Endothelial cell of hepatic sinusoid (primary cell): ENCODE data around the gene RBP5.

Source experiments
- in situ Hi-C: cut with HindIII; loops from 2 replicates; pipeline ENCODE4 v1.10.0; 2017; ENCODE audit warnings: low sequenced_read_pairs

RBP5 gene

GRCh38 chr12:7128681-7129286 is at the start of gene RBP5:
Gene RBP5, minus strand, starts transcription at chr12:7128889. Its CDS starts 114 bp downstream, at chr12:7128775.
- in situ Hi-C loops, result no loop called here

- in situ Hi-C loops, result no loop called here
Measured at GRCh38 chr12:7178481-7178880, 49.8 kb upstream of the RBP5 start.

GRCh38 chr12:7176595-7176994 is 47.9 kb upstream of the RBP5 start:
- in situ Hi-C loops, result no loop called here

- in situ Hi-C loops, result no loop called here
Measured at GRCh38 chr12:7175493-7175892, 46.8 kb upstream of the RBP5 start.

GRCh38 chr12:7171854-7172253 is 43.2 kb upstream of the RBP5 start:
- in situ Hi-C loops, result no loop called here

- in situ Hi-C loops, result loop anchor here (5.0 to 10.0 kb wide), 2 partner anchors 113 to 305 kb away; no protein-coding TSS in a partner anchor
Measured at GRCh38 chr12:7169951-7170350, 41.3 kb upstream of the RBP5 start.

- in situ Hi-C loops, result loop anchor here (10.0 kb wide), 1 partner anchor 312 kb away; no protein-coding TSS in a partner anchor
Measured at GRCh38 chr12:7162691-7163114, 34.0 kb upstream of the RBP5 start.

- in situ Hi-C loops, result loop anchor here (10.0 kb wide), 1 partner anchor 313 kb away; no protein-coding TSS in a partner anchor
Measured at GRCh38 chr12:7161811-7162210, 33.1 kb upstream of the RBP5 start.

- in situ Hi-C loops, result loop anchor here (10.0 kb wide), 1 partner anchor 313 kb away; no protein-coding TSS in a partner anchor
Measured at GRCh38 chr12:7161327-7161726, 32.6 kb upstream of the RBP5 start.

- in situ Hi-C loops, result loop anchor here (10.0 kb wide), 1 partner anchor 315 kb away; no protein-coding TSS in a partner anchor
Measured at GRCh38 chr12:7160183-7160582, 31.5 kb upstream of the RBP5 start.

GRCh38 chr12:7158781-7159609 is 30.3 kb upstream of the RBP5 start:
- in situ Hi-C loops, result no loop called here

- in situ Hi-C loops, result no loop called here
Measured at GRCh38 chr12:7157391-7157790, 28.7 kb upstream of the RBP5 start.

- in situ Hi-C loops, result no loop called here
Measured at GRCh38 chr12:7156259-7157197, 27.8 kb upstream of the RBP5 start.

GRCh38 chr12:7155471-7156034 is 26.9 kb upstream of the RBP5 start:
- in situ Hi-C loops, result no loop called here

- in situ Hi-C loops, result loop anchor here (5.0 kb wide), 1 partner anchor 48 kb away; the partner anchor contains the start of gene C1RL
Measured at GRCh38 chr12:7154901-7155470, 26.3 kb upstream of the RBP5 start.

- in situ Hi-C loops, result loop anchor here (5.0 kb wide), 1 partner anchor 47 kb away; the partner anchor contains the start of gene C1RL
Measured at GRCh38 chr12:7154042-7154441, 25.4 kb upstream of the RBP5 start.

- in situ Hi-C loops, result loop anchor here (5.0 kb wide), 1 partner anchor 46 kb away; the partner anchor contains the start of gene C1RL
Measured at GRCh38 chr12:7152818-7153217, 24.1 kb upstream of the RBP5 start.

GRCh38 chr12:7151532-7151931 is 22.8 kb upstream of the RBP5 start:
- in situ Hi-C loops, result loop anchor here (5.0 kb wide), 1 partner anchor 44 kb away; the partner anchor contains the start of gene C1RL

- in situ Hi-C loops, result loop anchor here (5.0 kb wide), 1 partner anchor 44 kb away; the partner anchor contains the start of gene C1RL
Measured at GRCh38 chr12:7150841-7151240, 22.2 kb upstream of the RBP5 start.

GRCh38 chr12:7150356-7150755 is 21.7 kb upstream of the RBP5 start:
- in situ Hi-C loops, result loop anchor here (5.0 kb wide), 1 partner anchor 43 kb away; the partner anchor contains the start of gene C1RL
